PFSK-1 (cell line): ENCODE data around the gene ATG9B.

Experiments
- FOXP2 ChIP-seq: optimal IDR thresholded peaks from 2 replicates; pipeline ENCODE3; 2011; ENCODE audit warnings: borderline replicate concordance, control low read depth, inconsistent platforms; ENCODE audit not compliant: insufficient read depth; ENCODE audit errors: extremely low read length, extremely low read depth
- POLR2AphosphoS5 ChIP-seq: IDR thresholded peaks from 2 replicates; pipeline ENCODE4 v1.6.1; 2012; ENCODE audit warnings: low read depth, mild to moderate bottlenecking, control low read depth, low read length, moderate library complexity
- SIN3A ChIP-seq: IDR thresholded peaks from 2 replicates; pipeline ENCODE4 v1.6.1; 2012; ENCODE audit warnings: mild to moderate bottlenecking, low read length, moderate library complexity, borderline replicate concordance; ENCODE audit not compliant: insufficient read depth
- TAF1 ChIP-seq: IDR thresholded peaks from 2 replicates; pipeline ENCODE4 v1.6.1; 2012; ENCODE audit warnings: low read length, control low read depth, borderline replicate concordance; ENCODE audit not compliant: insufficient read depth
- TF ChIP-seq, protein P1 (sequence below), 2 experiments: IDR thresholded peaks; 2 replicates each; pipeline versions ENCODE4 v1.6.1 to v1.8.0; 2011 to 2012; ENCODE audit warnings: low read depth in 2 of 2, low read length in 2 of 2, control low read depth in 1 of 2, inconsistent platforms in 1 of 2, mild to moderate bottlenecking in 1 of 2, moderate library complexity in 1 of 2; ENCODE audit not compliant: insufficient read depth in 1 of 2

DNA sequence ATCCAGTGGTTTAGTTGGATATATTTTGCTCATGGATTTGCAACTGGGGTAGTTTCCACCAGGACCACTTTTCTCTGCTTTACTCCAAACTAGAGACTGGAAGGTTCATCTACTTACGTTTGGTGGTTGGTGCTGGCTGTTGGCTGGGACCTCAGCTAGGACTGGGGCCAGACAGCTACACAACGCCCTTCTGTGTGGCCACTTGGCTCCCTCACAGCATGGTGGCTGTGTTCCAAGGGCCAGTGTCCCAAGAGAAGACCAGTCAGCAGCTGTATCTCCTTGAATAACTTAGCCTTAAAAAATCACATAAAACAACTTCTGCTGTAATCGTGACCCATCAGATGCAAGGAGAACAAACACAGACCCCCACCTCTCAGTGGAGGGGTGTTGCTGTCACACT lies 41.9 kb downstream of the ATG9B start:
- TF ChIP-seq POLR2AphosphoS5 (no peak), SIN3A (no peak), TAF1 (no peak), FOXP2 (no peak)
- TF ChIP-seq, protein P1, sequence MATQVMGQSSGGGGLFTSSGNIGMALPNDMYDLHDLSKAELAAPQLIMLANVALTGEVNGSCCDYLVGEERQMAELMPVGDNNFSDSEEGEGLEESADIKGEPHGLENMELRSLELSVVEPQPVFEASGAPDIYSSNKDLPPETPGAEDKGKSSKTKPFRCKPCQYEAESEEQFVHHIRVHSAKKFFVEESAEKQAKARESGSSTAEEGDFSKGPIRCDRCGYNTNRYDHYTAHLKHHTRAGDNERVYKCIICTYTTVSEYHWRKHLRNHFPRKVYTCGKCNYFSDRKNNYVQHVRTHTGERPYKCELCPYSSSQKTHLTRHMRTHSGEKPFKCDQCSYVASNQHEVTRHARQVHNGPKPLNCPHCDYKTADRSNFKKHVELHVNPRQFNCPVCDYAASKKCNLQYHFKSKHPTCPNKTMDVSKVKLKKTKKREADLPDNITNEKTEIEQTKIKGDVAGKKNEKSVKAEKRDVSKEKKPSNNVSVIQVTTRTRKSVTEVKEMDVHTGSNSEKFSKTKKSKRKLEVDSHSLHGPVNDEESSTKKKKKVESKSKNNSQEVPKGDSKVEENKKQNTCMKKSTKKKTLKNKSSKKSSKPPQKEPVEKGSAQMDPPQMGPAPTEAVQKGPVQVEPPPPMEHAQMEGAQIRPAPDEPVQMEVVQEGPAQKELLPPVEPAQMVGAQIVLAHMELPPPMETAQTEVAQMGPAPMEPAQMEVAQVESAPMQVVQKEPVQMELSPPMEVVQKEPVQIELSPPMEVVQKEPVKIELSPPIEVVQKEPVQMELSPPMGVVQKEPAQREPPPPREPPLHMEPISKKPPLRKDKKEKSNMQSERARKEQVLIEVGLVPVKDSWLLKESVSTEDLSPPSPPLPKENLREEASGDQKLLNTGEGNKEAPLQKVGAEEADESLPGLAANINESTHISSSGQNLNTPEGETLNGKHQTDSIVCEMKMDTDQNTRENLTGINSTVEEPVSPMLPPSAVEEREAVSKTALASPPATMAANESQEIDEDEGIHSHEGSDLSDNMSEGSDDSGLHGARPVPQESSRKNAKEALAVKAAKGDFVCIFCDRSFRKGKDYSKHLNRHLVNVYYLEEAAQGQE (IDR thresholded peaks at IDR 0.05; ENCODE audit: insufficient read depth in 1 of 2, low read depth in 2 of 2, low read length in 2 of 2) = no peak
